Heart left ventricle (tissue), 13 donors: Measurements from ENCODE around the gene SLAIN1.

Source experiments
- POLR2A ChIP-seq, 2 donors: fragments of 450-650 bp; IDR thresholded peaks; one replicate each; pipeline ENCODE4 v1.6.1; 2017; ENCODE audit warnings: antibody characterized with exemption in 2 of 2, mild to moderate bottlenecking in 2 of 2, moderate library complexity in 2 of 2
- TF ChIP-seq, protein P1 (sequence below), 12 donors: fragments of 200-600 bp; sonication (generic) in 4 of 12; IDR thresholded peaks; one replicate each; pipeline versions ENCODE4 v1.5.0 to v1.8.0; 2018 to 2022; ENCODE audit warnings: antibody characterized with exemption in 12 of 12, mild to moderate bottlenecking in 5 of 12
- donor health status: ischemic (EF 13 %, LVEDD 7.1; RV severe dilation, severe dysfunction).
- donor health status: DM: no; HTN: yes; CAD: no.
- donor health status: DM: no; HTN: no; CAD: no.
- donor health status: ischemic (EF 25% LVEDD 6.9; RV normal size, moderate dysfunction).
- donor health status: ischemic (EF 25% LVEDD 5.7; RV mildly dilated, moderate dysfunction).
- donor health status: ischemic (EF 35%, LVEDD 5.7; RV mildly dilated, moderate dysfunction).
- donor health status: nonischemic (EF 11% LVEDD 7.7; RV severe dilation, severe dysfunction).
- donor health status: DM: yes; HTN: yes; CAD: no.
- donor health status: PGD.
- donor health status: ischemic (EF 29% LVEDD 5.4; RV normal size, mild dysfunction).
- donor health status: nonischemic (EF 23%, LVEDD 6.1; RV moderate dilation, normal function).

DNA sequence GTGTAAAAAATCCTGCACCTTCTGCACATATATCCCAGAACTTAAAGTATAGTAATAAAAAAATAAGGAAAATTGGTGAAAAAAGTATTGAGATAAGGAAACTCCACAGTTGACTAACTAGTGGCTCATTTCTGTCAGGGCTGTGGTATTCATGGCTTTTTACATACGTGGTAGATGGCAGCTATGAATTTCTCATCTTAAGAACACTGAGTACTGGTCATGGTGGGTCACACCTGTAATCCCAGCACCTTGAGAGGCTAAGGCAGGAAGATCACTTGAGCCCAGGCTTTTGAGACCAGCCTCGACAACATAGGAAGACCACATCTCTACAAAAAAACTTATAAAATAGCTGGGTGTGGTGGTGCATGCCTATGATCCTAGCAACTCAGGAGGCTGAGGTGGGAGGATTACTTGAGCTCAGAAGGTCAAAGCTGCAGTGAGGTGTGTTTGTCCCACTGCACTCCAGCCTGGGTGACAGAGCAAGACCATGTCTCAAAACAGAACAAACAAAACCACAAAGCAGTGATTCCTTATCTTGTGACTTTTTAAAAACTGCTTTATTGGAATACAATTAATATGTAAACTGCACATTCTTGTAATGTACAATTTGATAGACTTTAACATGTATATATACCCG lies 16.8 kb downstream of the SLAIN1 start:
- TF ChIP-seq, protein P1, sequence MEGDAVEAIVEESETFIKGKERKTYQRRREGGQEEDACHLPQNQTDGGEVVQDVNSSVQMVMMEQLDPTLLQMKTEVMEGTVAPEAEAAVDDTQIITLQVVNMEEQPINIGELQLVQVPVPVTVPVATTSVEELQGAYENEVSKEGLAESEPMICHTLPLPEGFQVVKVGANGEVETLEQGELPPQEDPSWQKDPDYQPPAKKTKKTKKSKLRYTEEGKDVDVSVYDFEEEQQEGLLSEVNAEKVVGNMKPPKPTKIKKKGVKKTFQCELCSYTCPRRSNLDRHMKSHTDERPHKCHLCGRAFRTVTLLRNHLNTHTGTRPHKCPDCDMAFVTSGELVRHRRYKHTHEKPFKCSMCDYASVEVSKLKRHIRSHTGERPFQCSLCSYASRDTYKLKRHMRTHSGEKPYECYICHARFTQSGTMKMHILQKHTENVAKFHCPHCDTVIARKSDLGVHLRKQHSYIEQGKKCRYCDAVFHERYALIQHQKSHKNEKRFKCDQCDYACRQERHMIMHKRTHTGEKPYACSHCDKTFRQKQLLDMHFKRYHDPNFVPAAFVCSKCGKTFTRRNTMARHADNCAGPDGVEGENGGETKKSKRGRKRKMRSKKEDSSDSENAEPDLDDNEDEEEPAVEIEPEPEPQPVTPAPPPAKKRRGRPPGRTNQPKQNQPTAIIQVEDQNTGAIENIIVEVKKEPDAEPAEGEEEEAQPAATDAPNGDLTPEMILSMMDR (IDR thresholded peaks at IDR 0.05): no peak
- TF ChIP-seq POLR2A (IDR thresholded peaks at IDR 0.05): no peak
